Mucosa of gallbladder (tissue), 1 donor: ENCODE results near the gene DCDC1. TPM values are rescaled to one million over a fixed set of nuclear protein-coding genes. Genes with fewer than 3 reads are reported as not detected.

Experiments used
- DNase-seq: peaks from one replicate; pipeline ENCODE4 v3.0.0-alpha.2; 2020; ENCODE audit warnings: low spot score
- total RNA-seq: library from RNA; stranded (reverse); gene quantifications from one replicate; pipeline ENCODE4 v1.2.1, GENCODE V29; 2021
- donor health status: DM: no; HTN: no; CAD: no.

Gene DCDC1
- total RNA-seq, 1 donor from 2014 or later, result 8.1 TPM

DNA sequence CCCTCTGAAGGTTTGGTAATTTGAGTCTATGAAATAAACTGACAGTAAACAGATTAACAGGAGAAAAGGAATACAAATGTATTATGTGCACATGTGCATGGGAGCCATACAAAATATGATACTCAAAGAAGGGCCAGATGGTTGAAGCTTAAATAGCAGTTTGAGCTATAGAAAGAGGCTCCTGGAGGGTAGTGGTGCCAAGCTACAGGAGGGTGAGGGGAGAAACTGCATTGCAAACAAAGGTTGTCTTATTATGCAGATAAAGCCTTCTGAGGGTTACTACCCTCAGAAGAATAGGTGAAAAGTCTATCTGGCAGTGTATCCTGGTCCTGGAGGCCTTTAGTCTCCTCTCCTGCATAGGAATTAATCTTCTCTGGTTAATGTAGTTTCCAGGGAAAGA is 516.1 kb downstream of the DCDC1 start:
- DNase-seq, result no peak

DNA sequence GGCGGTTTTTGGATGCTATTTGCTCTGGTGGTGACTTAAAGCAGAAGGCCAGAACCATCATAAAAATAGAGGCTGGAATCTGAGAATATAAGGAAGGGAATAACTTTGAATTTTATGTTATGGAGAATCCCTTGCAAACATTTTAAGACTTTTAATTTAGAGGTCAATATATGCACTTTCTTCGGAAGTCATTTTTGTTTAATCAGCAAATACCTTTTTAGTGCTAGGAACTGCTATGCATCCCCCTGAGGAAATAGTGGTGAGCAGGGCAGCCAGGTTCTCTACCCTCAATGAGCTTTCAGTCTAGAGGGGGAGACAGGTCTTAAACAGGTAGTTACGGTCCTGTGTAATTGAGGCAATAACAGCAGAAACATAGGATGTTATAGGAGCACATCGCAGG is 516.9 kb downstream of the DCDC1 start:
- DNase-seq, result no peak

DNA sequence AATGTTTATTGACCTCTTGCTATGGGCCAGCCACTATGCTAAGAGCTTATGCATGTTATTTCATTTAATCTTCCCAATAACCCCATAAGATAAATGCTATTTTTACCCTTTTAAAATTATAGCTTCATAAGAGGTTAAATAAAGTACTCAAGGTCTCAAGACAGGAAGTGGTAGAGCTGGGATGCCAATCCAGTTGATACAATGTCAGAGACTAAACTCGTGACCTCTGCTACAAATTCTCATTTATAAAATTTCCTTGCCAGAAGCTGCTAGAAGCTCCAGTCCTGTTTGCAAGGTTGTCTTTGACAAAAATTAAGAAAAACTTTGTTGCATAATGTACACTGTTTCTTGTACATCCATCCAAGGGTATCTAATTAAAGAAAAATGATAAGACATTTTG is 517.4 kb downstream of the DCDC1 start:
- DNase-seq, result no peak

DNA sequence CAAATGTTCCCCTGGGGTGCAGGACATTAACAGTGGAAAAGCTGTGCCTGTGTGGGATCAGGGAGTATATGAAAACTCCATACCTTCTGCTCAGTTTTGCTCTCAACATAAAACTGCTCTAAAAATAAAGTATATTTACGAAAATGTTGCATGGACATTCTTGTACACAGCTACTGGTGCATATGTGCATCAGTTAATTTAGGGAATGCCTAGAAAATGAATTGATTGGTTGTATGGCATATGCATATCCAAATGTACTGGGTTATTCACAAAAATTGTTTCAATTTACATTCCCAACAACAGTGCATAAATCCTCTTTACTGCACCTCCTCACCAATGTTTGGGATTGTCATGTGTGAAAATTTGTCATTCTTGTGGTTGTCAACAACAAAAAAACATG is 532.3 kb downstream of the DCDC1 start:
- no peak for DNase-seq

- DNase-seq, result no peak
Observed at GRCh38 chr11:30832831-30833230, 536.7 kb downstream of the DCDC1 start.

DNA sequence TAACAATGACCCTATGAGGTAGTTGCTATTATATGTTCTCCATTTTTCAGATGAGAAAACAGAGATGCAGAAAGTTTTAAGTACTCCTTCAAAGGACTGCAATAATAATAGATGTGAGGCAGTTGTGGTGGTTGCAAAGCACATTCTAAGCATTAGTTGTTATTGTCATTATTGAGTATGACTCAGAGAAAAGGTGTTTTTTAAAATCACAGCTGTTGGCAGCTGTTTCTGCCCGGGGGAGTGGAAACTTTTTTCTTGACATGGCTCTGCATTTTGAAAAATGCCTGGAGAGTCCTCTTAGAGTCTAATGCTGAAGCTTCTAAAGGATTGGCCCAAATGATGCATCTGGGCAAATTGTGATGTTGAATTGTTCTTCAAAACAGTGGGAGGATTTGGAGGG is 538.9 kb downstream of the DCDC1 start:
- DNase-seq, result no peak

- no peak for DNase-seq
Observed at GRCh38 chr11:30826911-30827310, 542.6 kb downstream of the DCDC1 start.

- no peak for DNase-seq
Observed at GRCh38 chr11:30825723-30826122, 543.8 kb downstream of the DCDC1 start.

DNA sequence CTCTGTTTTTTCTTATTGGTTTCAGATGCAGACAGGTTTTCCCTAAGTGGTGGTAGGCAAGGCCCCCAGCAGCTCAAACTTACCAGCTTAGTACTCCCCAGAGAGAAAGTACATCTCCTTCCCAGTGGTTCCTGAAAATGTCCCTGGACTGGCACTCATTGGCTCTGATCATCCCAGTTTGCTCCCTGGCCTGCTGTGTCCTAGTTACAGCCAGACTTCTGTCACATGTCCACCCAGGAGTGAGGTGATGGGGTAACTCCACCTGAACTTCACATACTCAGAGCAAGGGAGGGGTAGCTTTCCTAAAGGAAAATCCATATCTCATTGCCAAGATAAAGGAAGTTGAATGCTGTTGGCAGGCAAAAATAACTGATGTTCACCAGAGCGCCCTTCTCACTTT is 546.4 kb downstream of the DCDC1 start:
- no peak for DNase-seq

DNA sequence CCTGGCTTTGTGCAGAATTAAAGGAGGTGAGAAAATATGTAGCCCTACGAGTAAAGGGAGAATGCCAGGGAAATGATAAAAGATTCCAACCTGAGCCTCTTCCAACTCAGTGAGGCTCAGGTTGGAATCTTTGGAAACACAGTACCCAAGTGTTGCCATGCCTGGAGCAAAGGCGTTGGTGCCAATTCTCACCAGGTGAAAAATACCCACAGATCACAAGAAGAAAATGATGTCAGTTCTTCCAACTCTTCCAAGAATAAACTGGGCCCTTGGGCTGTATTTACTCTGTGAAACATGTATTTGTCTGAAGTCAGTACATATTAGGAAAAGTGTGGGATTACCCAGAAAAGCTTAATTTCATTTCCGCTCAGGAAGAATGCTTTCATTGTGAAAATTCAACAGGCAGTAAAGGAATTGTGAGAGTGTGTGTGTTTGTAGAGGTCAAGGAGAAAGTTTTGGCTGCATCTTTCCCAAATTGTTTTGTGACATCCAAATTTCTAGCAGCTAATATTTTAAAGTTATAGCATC is 548.0 kb downstream of the DCDC1 start:
- no peak for DNase-seq

DNA sequence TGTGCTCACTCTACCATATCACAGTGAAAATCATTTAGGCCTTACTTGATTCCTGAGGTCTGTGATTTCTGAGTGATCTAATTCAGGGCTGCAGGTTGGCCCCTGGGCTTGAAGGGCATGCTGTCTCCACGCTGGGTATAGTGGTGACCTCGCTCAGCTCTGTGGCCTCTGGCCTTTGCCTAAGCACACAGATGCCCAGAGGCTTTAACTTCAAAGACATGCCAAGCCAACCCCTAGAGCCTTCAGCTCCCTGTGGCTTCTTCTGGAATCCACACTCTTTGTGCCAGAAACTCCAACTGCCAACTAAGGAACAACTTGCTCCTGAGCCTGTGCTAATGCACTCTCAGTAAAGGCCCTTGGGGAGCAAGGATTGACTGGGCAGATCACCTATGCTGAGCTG is 550.8 kb downstream of the DCDC1 start:
- no peak for DNase-seq

GRCh38 chr11:30816959-30817880 is 552.3 kb downstream of the DCDC1 start:
- DNase-seq, result no peak

DNA sequence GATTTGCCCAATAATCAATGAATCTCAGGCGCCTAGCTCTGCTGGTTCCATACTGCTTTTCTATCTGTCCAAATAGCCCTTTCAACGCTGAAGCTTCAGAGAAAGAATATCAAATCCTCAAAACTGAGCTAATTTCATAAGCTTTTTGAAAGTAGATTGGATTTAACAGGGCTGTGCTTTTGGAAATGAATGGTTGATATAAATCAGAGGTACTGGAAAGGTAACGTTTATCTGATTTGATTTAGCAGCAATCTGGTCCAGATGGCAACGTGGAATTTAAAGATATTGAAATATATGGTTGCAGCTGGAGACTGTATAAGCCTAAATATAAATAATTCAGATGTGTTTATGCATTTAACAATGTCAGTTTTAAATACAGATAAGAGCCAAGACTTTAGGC is 553.9 kb downstream of the DCDC1 start:
- no peak for DNase-seq

GRCh38 chr11:30814737-30815136 is 554.8 kb downstream of the DCDC1 start:
- DNase-seq, result no peak

Other genes starting within 250 kb of the DCDC1 start
- 11.8 TPM for gene DNAJC24, start 121 bp upstream of the DCDC1 start, total RNA-seq
- 18.8 TPM for gene IMMP1L, start 139.9 kb upstream of the DCDC1 start, total RNA-seq
- 14.4 TPM for gene ELP4, start 140.0 kb upstream of the DCDC1 start, total RNA-seq